K562 (cell line): ENCODE results near the gene RXRB. TPM values are rescaled to one million over a fixed set of nuclear protein-coding genes. Genes with fewer than 3 reads are reported as not detected.

Experiments used
- CUX1 ChIP-seq: fragments of 200-800 bp; sonication (Bioruptor generic); IDR thresholded peaks from 2 replicates; pipeline ENCODE4 v1.6.1; 2016; ENCODE audit warnings: missing genetic modification characterization, missing compliant biosample characterization
- DIDO1 ChIP-seq: fragments of 450-650 bp; IDR thresholded peaks from 2 replicates; pipeline ENCODE4 v1.6.1; 2016; ENCODE audit warnings: low read depth, missing biosample characterization, missing genetic modification characterization
- DMBX1 ChIP-seq: fragments of 250-450 bp; sonication (Bioruptor Pico); IDR thresholded peaks from 2 replicates; pipeline ENCODE4 v1.8.0; 2022; ENCODE audit warnings: inconsistent platforms, mild to moderate bottlenecking, moderate library complexity, borderline replicate concordance
- DNMT1 ChIP-seq: fragments of 450-650 bp; IDR thresholded peaks from 2 replicates; pipeline ENCODE4 v1.6.1; 2016; ENCODE audit warnings: antibody characterized with exemption, mild to moderate bottlenecking
- ETV6 ChIP-seq, 3 experiments: fragments of 150-350 bp in 1 of 3; sonication (generic) in 1 of 3; formaldehyde crosslinking in 1 of 3; IDR thresholded peaks; 2 replicates each; pipeline versions ENCODE4 v1.6.1 to v1.8.0; 2014 to 2022; ENCODE audit warnings: borderline replicate concordance in 2 of 3, low read depth in 2 of 3, antibody characterized with exemption in 1 of 3, low read length in 1 of 3, mild to moderate bottlenecking in 1 of 3, missing genetic modification reagents in 1 of 3
- JUND ChIP-seq, 2 experiments: IDR thresholded peaks; 2 replicates in 1 of 2; 3 replicates in 1 of 2; pipeline ENCODE4 v1.6.1; 2011; ENCODE audit warnings: borderline replicate concordance in 2 of 2, low read depth in 2 of 2, low read length in 2 of 2, improper control_type of control experiment in 1 of 2, missing biosample characterization in 1 of 2, missing genetic modification characterization in 1 of 2, missing genetic modification reagents in 1 of 2
- KDM4B ChIP-seq, 2 experiments: fragments of 450-650 bp in 1 of 2; sonication (generic) in 1 of 2; IDR thresholded peaks; 2 replicates each; pipeline ENCODE4 v1.6.1; 2016 to 2017; ENCODE audit warnings: borderline replicate concordance in 2 of 2, antibody characterized with exemption in 1 of 2, low read depth in 1 of 2, mild to moderate bottlenecking in 1 of 2
- MLX ChIP-seq, 2 experiments: fragments of 450-650 bp in 1 of 2; sonication (generic) in 1 of 2; formaldehyde crosslinking; conservative IDR thresholded peaks; 2 replicates each; pipeline versions ENCODE4 v1.4.0 to v1.8.1; 2020 to 2022; ENCODE audit warnings: mild to moderate bottlenecking in 1 of 2, missing genetic modification reagents in 1 of 2
- MTA2 ChIP-seq: fragments of 450-650 bp; IDR thresholded peaks from 2 replicates; pipeline ENCODE4 v1.6.1; 2016; ENCODE audit warnings: low read depth
- MXI1 ChIP-seq: IDR thresholded peaks from 2 replicates; pipeline ENCODE4 v1.6.1; 2011; ENCODE audit warnings: low read depth, mild to moderate bottlenecking, improper control_type of control experiment, low read length
- NCOR1 ChIP-seq: fragments of 450-650 bp; IDR thresholded peaks from 2 replicates; pipeline ENCODE4 v1.6.1; 2016; ENCODE audit warnings: mild to moderate bottlenecking, moderate library complexity
- NFIC ChIP-seq: fragments of 450-650 bp; IDR thresholded peaks from 2 replicates; pipeline ENCODE4 v1.6.1; 2017; ENCODE audit warnings: mild to moderate bottlenecking, inconsistent platforms
- NR3C1 ChIP-seq: sonication (generic); formaldehyde crosslinking; IDR thresholded peaks from 2 replicates; pipeline ENCODE4 v1.8.1; 2022; ENCODE audit warnings: missing genetic modification reagents
- TEAD2 ChIP-seq: fragments of 450-650 bp; IDR thresholded peaks from 2 replicates; pipeline ENCODE4 v1.6.1; 2016; ENCODE audit warnings: missing genetic modification characterization, control low read depth, missing compliant biosample characterization
- THAP12 ChIP-seq: fragments of 250-450 bp; sonication (Bioruptor Pico); IDR thresholded peaks from 2 replicates; pipeline ENCODE4 v1.9.0; 2021; ENCODE audit warnings: mild to moderate bottlenecking, inconsistent platforms
- ZKSCAN3 ChIP-seq: fragments of 250-450 bp; sonication (Bioruptor Pico); IDR thresholded peaks from 2 replicates; pipeline ENCODE4 v1.4.0; 2020
- ZNF12 ChIP-seq: sonication (generic); formaldehyde crosslinking; IDR thresholded peaks from 2 replicates; pipeline ENCODE4 v1.4.0; 2020; ENCODE audit warnings: mild to moderate bottlenecking, missing genetic modification reagents
- ZNF584 ChIP-seq: fragments of 200-800 bp; sonication (Bioruptor generic); IDR thresholded peaks from 2 replicates; pipeline ENCODE4 v1.6.1; 2016; ENCODE audit warnings: low read depth, mild to moderate bottlenecking, missing genetic modification characterization, missing compliant biosample characterization
- ZNF785 ChIP-seq: fragments of 250-450 bp; sonication (Bioruptor Pico); IDR thresholded peaks from 2 replicates; pipeline ENCODE4 v1.4.0; 2020; ENCODE audit warnings: mild to moderate bottlenecking
- ZSCAN29 ChIP-seq: fragments of 450-650 bp; IDR thresholded peaks from 2 replicates; pipeline ENCODE4 v1.6.1; 2017
- ZSCAN32 ChIP-seq: fragments of 450-650 bp; formaldehyde crosslinking; IDR thresholded peaks from 2 replicates; pipeline ENCODE4 v1.4.0; 2020; ENCODE audit warnings: mild to moderate bottlenecking, moderate library complexity
- polyA plus RNA-seq, 8 experiments: library from polyadenylated mRNA; depleted of rRNA in 4 of 8; stranded (reverse) in 5 of 8; unstranded in 3 of 8; fragments of >200 nt; fragmentation: Nextera tagmentation in 2 of 8; fragmentation: Illumina TruSeq in 1 of 8; extraction: Ambion mirVana in 2 of 8; extraction: Trizol in 1 of 8; gene quantifications; 2 replicates each; pipeline versions ENCODE4 v1.2.1 to v1.2.3, GENCODE V29; 2011 to 2014; ENCODE audit warnings: inconsistent platforms in 1 of 8, missing spikeins in 1 of 8
- total RNA-seq, 7 experiments: library from RNA; depleted of rRNA in 6 of 7; stranded (reverse); fragments of >200 nt in 6 of 7; fragmentation: Illumina TruSeq in 2 of 7; extraction: Trizol in 2 of 7; gene quantifications; 2 replicates each; pipeline versions ENCODE4 v1.2.1 to v1.2.3, GENCODE V29; 2011 to 2021; ENCODE audit warnings: low replicate concordance in 1 of 7

RXRB gene
- total and polyA plus RNA-seq, 9 of the 15 experiments (the other 6 are each of a cell fraction or from before 2014, with no cell fraction given) = 0.76 to 35.5 (median 18.4) TPM

- no peak for TF ChIP-seq CUX1 (CRISPR knock-in tag)
- no peak for TF ChIP-seq ZKSCAN3 (CRISPR knock-in tag)
- no peak for TF ChIP-seq NR3C1
- no peak for TF ChIP-seq NCOR1
- TF ChIP-seq KDM4B (IDR thresholded peaks at IDR 0.05; ENCODE audit: borderline replicate concordance in 2 of 2, low read depth in 1 of 2) = no peak
- TF ChIP-seq TEAD2 (tag) = no peak
- no peak for TF ChIP-seq NFIC
- no peak for TF ChIP-seq MTA2
- no peak for TF ChIP-seq ZNF12 (CRISPR knock-in tag)
- TF ChIP-seq ZSCAN29 = no peak
- no peak for TF ChIP-seq ZNF785 (CRISPR knock-in tag)
- no peak for TF ChIP-seq THAP12 (CRISPR knock-in tag)
- no peak for TF ChIP-seq ETV6 (IDR thresholded peaks at IDR 0.05; ENCODE audit: borderline replicate concordance in 1 of 2, low read depth in 2 of 2, low read length in 1 of 2)
- no peak for TF ChIP-seq ETV6 (CRISPR knock-in tag; IDR thresholded peaks at IDR 0.05; ENCODE audit: borderline replicate concordance)
- no peak for TF ChIP-seq MLX (CRISPR knock-in tag; conservative IDR thresholded peaks at IDR 0.05)
- TF ChIP-seq JUND (IDR thresholded peaks at IDR 0.05; ENCODE audit: borderline replicate concordance, low read depth, low read length) = peak; percentile 28; the same call in 1 of the 2 replicates
- no peak; the same call in 2 of the 3 replicates for TF ChIP-seq JUND (tag; IDR thresholded peaks at IDR 0.05; ENCODE audit: borderline replicate concordance, low read depth, low read length)
- TF ChIP-seq ZNF584 (CRISPR knock-in tag) = no peak
- TF ChIP-seq DNMT1 = no peak
- no peak for TF ChIP-seq ZSCAN32
- TF ChIP-seq DIDO1 (tag) = no peak
- no peak for TF ChIP-seq MXI1
- no peak for TF ChIP-seq DMBX1 (CRISPR knock-in tag)
Observed at GRCh38 chr6:33197431-33198048, 2.9 kb downstream of the RXRB start (continued).
